Naive B cell (primary cell): ENCODE data around the gene CASP5. TPM values are rescaled to one million over a fixed set of nuclear protein-coding genes. Genes with fewer than 3 reads are reported as not detected.
"Not testable (repeated sequence)": the region's sequence is repeated elsewhere in the genome, so short reads cannot be mapped to it uniquely, and the experiment has no call there.

Experiments
- ATAC-seq, 2 donors: fragments of 150-1000 bp; cut with Tn5 transposase; 2 replicates each; pipeline ENCODE4 v1.10.0; 2021; ENCODE audit warnings: low read depth in 2 of 2, mild to moderate bottlenecking in 2 of 2, moderate library complexity in 2 of 2
- DNase-seq: peaks from one replicate; pipeline ENCODE4 v3.0.0; 2022
- H3K27ac Mint-ChIP-seq, 6 donors: one replicate each; pipeline ENCODE4 v1.8.0; 2020 to 2022; ENCODE audit warnings: mild to moderate bottlenecking in 6 of 6, mixed read lengths in 6 of 6, moderate library complexity in 5 of 6, inconsistent platforms in 2 of 6
- H3K27me3 Mint-ChIP-seq, 3 donors: one replicate each; pipeline ENCODE4 v1.8.0; 2021 to 2022; ENCODE audit warnings: mixed read lengths in 3 of 3, mild to moderate bottlenecking in 1 of 3
- H3K36me3 Mint-ChIP-seq, 2 donors: one replicate each; pipeline ENCODE4 v1.8.0; 2020 to 2022; ENCODE audit warnings: mixed read lengths in 2 of 2, inconsistent platforms in 1 of 2, mild to moderate bottlenecking in 1 of 2
- H3K4me1 Mint-ChIP-seq, 3 donors: one replicate each; pipeline ENCODE4 v1.8.0; 2020 to 2022; ENCODE audit warnings: mixed read lengths in 3 of 3, inconsistent platforms in 1 of 3, mild to moderate bottlenecking in 1 of 3, moderate library complexity in 1 of 3
- H3K4me3 Mint-ChIP-seq, 8 donors: one replicate each; pipeline ENCODE4 v1.8.0; 2020 to 2022; ENCODE audit warnings: mild to moderate bottlenecking in 8 of 8, mixed read lengths in 8 of 8, moderate library complexity in 8 of 8, inconsistent platforms in 2 of 8
- H3K9me3 Mint-ChIP-seq, 7 donors: one replicate each; pipeline ENCODE4 v1.8.0; 2020 to 2022; ENCODE audit warnings: mixed read lengths in 7 of 7, mild to moderate bottlenecking in 5 of 7, inconsistent platforms in 2 of 7, moderate library complexity in 1 of 7
- polyA plus RNA-seq, 6 donors: library from polyadenylated mRNA; unstranded; fragments of 300-500 nt; fragmentation: Illumina TruSeq; gene quantifications; one replicate each; pipeline ENCODE4 v1.2.3, GENCODE V29; 2021; ENCODE audit warnings: low read depth in 6 of 6

The CASP5 gene
- polyA plus RNA-seq, 6 donors from 2014 or later = not detected

DNA sequence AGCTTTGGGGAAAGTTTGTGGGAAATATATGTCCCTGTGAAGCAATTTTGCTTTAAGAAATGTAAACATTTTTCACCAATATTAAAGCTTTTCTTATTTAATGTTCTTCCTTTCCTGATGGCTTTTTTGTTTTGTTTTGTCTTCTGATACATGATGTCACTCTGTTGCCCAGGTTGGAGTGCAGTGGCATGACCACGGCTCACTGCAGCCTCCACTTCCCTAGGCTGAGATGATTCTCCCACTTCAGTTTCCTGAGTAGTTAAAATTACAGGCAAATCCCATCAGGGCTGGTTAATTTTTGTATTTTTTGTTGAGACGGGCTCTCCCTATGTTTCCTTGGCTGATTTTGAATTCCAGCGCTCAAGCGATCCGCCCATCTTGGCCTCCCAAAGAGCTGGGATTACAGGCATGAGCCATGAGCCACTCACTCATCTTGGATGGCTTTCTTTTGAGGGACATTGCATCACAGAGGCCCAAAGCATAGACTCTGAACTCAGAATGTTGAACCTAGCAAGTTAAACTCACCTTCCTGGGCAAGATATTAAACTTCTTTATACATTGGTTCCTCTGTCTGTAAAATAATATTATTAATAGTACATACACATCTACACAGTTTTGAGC lies 22.8 kb upstream of the CASP5 start:
- Mint-ChIP-seq H3K36me3 (peaks cover 17 to 20% of the 10 kb centered on the region in 2 donors), H3K4me1 (peaks cover 37 to 46% (median 42%) of the 10 kb centered on the region in 3 donors), H3K9me3 (no peaks in the 10 kb centered on the region), H3K27me3 (no peaks in the 10 kb centered on the region), H3K27ac (peak overlapping the region in 4 of 6 donors; percentile 54 to 93 (median 80)), H3K4me3 (peak overlapping the region; percentile 47 to 98 (median 77))
- DNase-seq (no peak), ATAC-seq (no peak)

DNA sequence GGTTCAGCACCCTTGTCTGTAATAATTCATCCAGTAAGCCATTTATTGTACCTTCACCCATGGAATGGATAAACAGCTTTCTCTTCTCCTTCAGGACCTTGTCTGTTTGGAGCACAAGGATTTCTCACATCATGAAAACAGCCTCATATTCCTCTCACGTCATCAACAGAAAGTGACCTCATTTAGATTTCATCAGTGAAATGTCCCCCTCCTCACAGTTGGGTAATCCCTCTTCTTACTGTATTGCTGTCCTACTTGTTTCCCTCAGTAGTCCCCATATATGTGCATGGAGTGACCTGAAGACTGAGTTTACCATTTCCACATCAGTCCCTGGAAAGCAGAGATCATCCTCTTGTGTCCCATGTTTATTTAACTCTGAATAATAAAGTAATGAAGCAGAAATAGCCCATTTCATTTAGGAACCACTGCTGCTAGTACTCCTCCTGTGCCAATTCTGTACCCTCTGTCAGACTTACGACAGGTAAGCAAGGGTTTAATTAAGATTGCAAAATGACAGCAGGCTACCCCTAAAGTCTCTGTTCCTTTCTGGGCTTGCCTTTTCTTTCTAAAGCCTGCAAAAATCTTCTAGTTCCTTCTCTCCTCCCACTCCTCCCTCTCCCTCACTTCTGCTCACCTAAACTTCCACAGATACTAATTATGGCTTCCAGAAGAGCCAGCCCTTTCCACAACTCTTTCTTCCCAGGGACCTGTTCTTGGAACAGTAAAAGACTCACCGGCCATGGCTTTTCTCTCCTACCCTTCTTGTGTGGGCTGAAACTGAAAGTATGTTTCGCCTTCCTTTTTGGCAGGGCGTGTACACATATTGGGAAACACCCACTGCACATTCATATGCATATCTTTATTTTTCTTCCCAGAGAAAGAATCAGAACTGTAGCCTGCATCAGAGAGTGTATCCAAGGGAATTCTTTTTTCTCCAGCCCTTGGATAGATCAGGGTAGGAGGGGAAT lies 21.9 kb upstream of the CASP5 start, which contains the start of gene CARD16:
CARD16 (minus strand) TSS at position 779 of the 968 bp plus-strand sequence; CDS start at position 741, 38 bp downstream.
- Mint-ChIP-seq H3K4me3 (peak within 1 kb of the TSS; percentile 85 to 98 (median 96)), H3K27ac (peak within 1 kb of the TSS; percentile 93 to 99 (median 96)), H3K36me3 (peaks cover 24 to 28% of the 10 kb centered on the region in 2 donors), H3K4me1 (peaks cover 39 to 46% (median 45%) of the 10 kb centered on the region in 3 donors)
- H3K9me3 Mint-ChIP-seq, H3K27me3 Mint-ChIP-seq: not testable (repeated sequence)
- peak; percentile 38 for DNase-seq
- ATAC-seq = peak; percentile 98

- Mint-ChIP-seq H3K4me1 (peaks cover 41 to 52% (median 46%) of the 10 kb centered on the region in 3 donors), H3K4me3 (peak overlapping the region in 6 of 8 donors; percentile 22 to 98 (median 89)), H3K27ac (no peak overlapping the region), H3K36me3 (peaks cover 39 to 42% of the 10 kb centered on the region in 2 donors), H3K9me3 (peaks cover 0 to 9% (median 0%) of the 10 kb centered on the region in 7 donors), H3K27me3 (no peaks in the 10 kb centered on the region)
- DNase-seq (no peak), ATAC-seq (no peak)
These were observed 19.2 kb upstream of the CASP5 start for GRCh38 chr11:105042178-105042577.

DNA sequence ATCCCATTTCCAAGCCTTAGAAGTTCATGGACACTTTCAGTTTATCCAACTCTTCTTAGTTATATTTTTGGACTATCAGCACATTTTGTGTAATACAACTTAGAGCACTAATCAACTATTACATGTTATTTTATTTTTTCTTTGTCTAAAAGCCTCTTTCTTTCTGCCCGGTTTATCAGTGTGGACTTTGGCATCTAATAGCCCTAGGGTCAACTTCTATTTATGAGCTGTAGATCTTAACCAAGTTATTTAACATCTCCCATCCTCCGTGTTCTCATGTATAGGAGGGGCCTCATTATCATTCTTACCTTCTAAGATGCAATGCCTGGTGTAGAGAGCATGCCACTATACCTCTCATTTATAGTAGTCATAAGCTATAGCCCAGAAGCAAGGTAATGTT lies 17.7 kb upstream of the CASP5 start:
- H3K27me3 Mint-ChIP-seq = no peaks in the 10 kb centered on the region
- no peak overlapping the region for H3K27ac Mint-ChIP-seq
- peaks cover 45 to 51% (median 48%) of the 10 kb centered on the region in 3 donors for H3K4me1 Mint-ChIP-seq
- no peak for ATAC-seq
- H3K36me3 Mint-ChIP-seq = peaks cover 42 to 47% of the 10 kb centered on the region in 2 donors
- H3K9me3 Mint-ChIP-seq = peaks cover 0 to 9% (median 0%) of the 10 kb centered on the region in 7 donors
- DNase-seq = no peak
- no peak overlapping the region for H3K4me3 Mint-ChIP-seq

- ATAC-seq (peak; percentile 79 to 85), DNase-seq (peak; percentile 30)
- Mint-ChIP-seq H3K9me3 (peaks cover 0 to 9% (median 0%) of the 10 kb centered on the region in 7 donors), H3K27me3 (no peaks in the 10 kb centered on the region), H3K27ac (peak within 1 kb of the TSS; percentile 82 to 95 (median 93)), H3K4me1 (peaks cover 38 to 52% (median 40%) of the 10 kb centered on the region in 3 donors), H3K4me3 (peak within 1 kb of the TSS; percentile 80 to 99 (median 94)), H3K36me3 (peaks cover 30 to 35% of the 10 kb centered on the region in 2 donors)
These were observed 12.0 kb upstream of the CASP5 start, which contains the start of gene CASP1 for GRCh38 chr11:105034813-105035620. TSS of gene CASP1 (minus strand) at chr11:105035144. CDS start at chr11:105035113, 31 bp downstream.

DNA sequence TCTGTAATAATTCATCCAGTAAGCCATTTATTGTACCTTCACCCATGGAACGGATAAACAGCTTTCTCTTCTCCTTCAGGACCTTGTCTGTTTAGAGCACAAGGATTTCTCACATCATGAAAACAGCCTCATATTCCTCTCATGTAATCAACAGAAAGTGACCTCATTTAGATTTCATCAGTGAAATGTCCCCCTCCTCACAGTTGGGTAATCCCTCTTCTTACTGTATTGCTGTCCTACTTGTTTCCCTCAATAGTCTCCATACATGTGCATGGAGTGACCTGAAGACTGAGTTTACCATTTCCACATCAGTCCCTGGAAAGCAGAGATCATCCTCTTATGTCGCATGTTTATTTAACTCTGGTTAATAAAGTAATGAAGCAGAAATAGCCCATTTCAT lies 11.4 kb upstream of the CASP5 start:
- not testable (repeated sequence) for DNase-seq, H3K9me3 Mint-ChIP-seq, ATAC-seq, H3K27me3 Mint-ChIP-seq
- Mint-ChIP-seq H3K36me3 (peaks cover 27 to 35% of the 10 kb centered on the region in 2 donors), H3K4me3 (peak overlapping the region; percentile 80 to 99 (median 94)), H3K27ac (peak overlapping the region; percentile 74 to 95 (median 92)), H3K4me1 (peaks cover 36 to 52% (median 38%) of the 10 kb centered on the region in 3 donors)

DNA sequence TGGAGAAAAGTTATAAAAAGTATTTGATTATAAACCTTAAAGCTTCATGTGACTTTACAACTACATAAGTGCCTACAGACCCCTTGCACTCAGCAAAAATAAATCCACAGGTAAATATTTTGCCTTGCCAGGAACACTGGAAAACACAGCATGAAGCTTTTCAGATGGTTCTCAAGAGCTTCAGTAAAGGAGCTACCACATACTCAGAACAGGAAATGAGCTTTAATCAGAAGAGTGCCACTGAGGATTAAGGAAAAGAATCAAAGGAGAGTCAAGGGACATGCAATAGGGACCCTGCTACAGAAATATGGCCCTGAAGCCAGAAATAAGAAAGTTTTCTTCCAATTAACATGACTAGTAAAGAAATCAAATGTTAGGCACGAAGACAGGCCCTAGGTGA lies 10.8 kb upstream of the CASP5 start:
- peaks cover 0 to 9% (median 0%) of the 10 kb centered on the region in 7 donors for H3K9me3 Mint-ChIP-seq
- peak in 1 of 2 donors; percentile 27 for ATAC-seq
- peaks cover 36 to 52% (median 38%) of the 10 kb centered on the region in 3 donors for H3K4me1 Mint-ChIP-seq
- H3K27me3 Mint-ChIP-seq = no peaks in the 10 kb centered on the region
- H3K27ac Mint-ChIP-seq = peak overlapping the region; percentile 30 to 95 (median 57)
- peak overlapping the region; percentile 80 to 99 (median 94) for H3K4me3 Mint-ChIP-seq
- H3K36me3 Mint-ChIP-seq = peaks cover 30 to 38% of the 10 kb centered on the region in 2 donors
- no peak for DNase-seq

- no peak for DNase-seq
- ATAC-seq = no peak
These were observed 10.4 kb upstream of the CASP5 start for GRCh38 chr11:105033343-105033742.

GRCh38 chr11:105032495-105032894 lies 9.5 kb upstream of the CASP5 start:
- H3K27me3 Mint-ChIP-seq = no peaks in the 10 kb centered on the region

More at GRCh38 chr11:105033343-105033742, 10.4 kb upstream of the CASP5 start:
- H3K4me3 Mint-ChIP-seq = peak overlapping the region; percentile 80 to 99 (median 94)
- H3K4me1 Mint-ChIP-seq = peaks cover 36 to 52% (median 37%) of the 10 kb centered on the region in 3 donors
- peaks cover 31 to 38% of the 10 kb centered on the region in 2 donors for H3K36me3 Mint-ChIP-seq
- peak overlapping the region in 4 of 6 donors; percentile 30 to 82 (median 52) for H3K27ac Mint-ChIP-seq
- peaks cover 0 to 7% (median 0%) of the 10 kb centered on the region in 7 donors for H3K9me3 Mint-ChIP-seq
- no peaks in the 10 kb centered on the region for H3K27me3 Mint-ChIP-seq

DNA sequence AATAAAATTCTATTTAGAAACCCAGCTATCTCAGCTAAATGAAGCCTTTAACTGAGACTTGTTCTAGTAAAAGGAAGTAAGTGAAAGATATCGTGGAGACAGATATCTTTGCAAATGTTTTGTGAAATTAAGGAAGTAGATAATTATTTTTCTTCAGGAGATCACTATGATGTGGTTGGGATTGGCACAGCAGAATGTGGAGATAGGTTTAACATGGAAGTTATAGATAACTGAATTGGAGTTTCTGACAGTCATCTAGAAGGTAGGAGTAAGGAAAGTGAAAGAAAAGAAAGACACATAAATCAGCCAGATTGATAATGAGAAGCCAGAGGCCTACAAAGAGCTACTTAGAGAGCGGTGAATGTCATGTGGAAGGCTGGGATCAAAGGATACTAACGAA lies 4.7 kb upstream of the CASP5 start:
- no peaks in the 10 kb centered on the region for H3K27me3 Mint-ChIP-seq
- no peak for ATAC-seq
- no peak for DNase-seq
- H3K36me3 Mint-ChIP-seq = peaks cover 44 to 45% of the 10 kb centered on the region in 2 donors
- H3K4me1 Mint-ChIP-seq = peaks cover 34 to 42% (median 41%) of the 10 kb centered on the region in 3 donors
- peak overlapping the region in 4 of 8 donors; percentile 5 to 54 (median 49) for H3K4me3 Mint-ChIP-seq
- peak overlapping the region in 4 of 6 donors; percentile 40 to 85 (median 79) for H3K27ac Mint-ChIP-seq
- no peaks in the 10 kb centered on the region for H3K9me3 Mint-ChIP-seq

More at GRCh38 chr11:105032495-105032894, 9.5 kb upstream of the CASP5 start:
- Mint-ChIP-seq H3K36me3 (peaks cover 30 to 40% of the 10 kb centered on the region in 2 donors), H3K4me3 (peak overlapping the region; percentile 13 to 97 (median 78)), H3K4me1 (peaks cover 37 to 57% (median 41%) of the 10 kb centered on the region in 3 donors), H3K27ac (peak overlapping the region; percentile 6 to 93 (median 81)), H3K9me3 (no peaks in the 10 kb centered on the region)
- ATAC-seq (peak; percentile 38 to 51), DNase-seq (no peak)

DNA sequence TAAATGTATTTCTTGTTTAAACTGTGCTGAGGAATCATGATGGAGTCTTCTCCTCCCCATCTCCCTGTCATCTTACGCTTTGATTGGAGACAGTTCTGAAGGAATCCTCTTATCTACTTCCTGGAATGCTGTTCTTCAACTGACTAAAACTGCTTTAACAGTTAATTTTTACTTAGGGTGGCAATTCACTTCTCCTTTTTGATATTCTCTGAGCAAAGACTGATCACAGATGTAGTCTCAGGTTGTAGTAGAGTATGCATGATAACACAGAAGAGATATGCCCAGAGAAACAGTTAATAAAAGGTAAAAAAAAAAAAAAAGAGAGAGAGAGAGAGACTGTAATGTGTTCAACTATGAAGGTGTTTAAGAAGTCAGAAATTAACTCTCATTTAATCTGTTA lies 1.4 kb upstream of the CASP5 start:
- H3K36me3 Mint-ChIP-seq = peaks cover 30% of the 10 kb centered on the region in 2 donors
- ATAC-seq (no peak), DNase-seq (no peak)
- H3K27ac Mint-ChIP-seq = peak overlapping the region in 3 of 6 donors; percentile 13 to 50 (median 19)
- H3K4me3 Mint-ChIP-seq = no peak overlapping the region
- peaks cover 30 to 43% (median 34%) of the 10 kb centered on the region in 3 donors for H3K4me1 Mint-ChIP-seq
- H3K27me3 Mint-ChIP-seq = no peaks in the 10 kb centered on the region
- peaks cover 0 to 3% (median 0%) of the 10 kb centered on the region in 7 donors for H3K9me3 Mint-ChIP-seq

- DNase-seq (no peak), ATAC-seq (no peak)
- Mint-ChIP-seq H3K9me3 (peaks cover 0 to 3% (median 0%) of the 10 kb centered on the region in 7 donors), H3K27ac (peak overlapping the region in 2 of 6 donors; percentile 30 to 36), H3K4me3 (peak overlapping the region in 1 of 8 donors; percentile 40), H3K36me3 (peaks cover 14 to 16% of the 10 kb centered on the region in 2 donors), H3K27me3 (no peaks in the 10 kb centered on the region), H3K4me1 (peaks cover 26 to 38% (median 29%) of the 10 kb centered on the region in 3 donors)
These were observed 441 bp downstream of the CASP5 start for GRCh38 chr11:105022527-105022926.
